ENCODE results near the gene OXER1.

DNA sequence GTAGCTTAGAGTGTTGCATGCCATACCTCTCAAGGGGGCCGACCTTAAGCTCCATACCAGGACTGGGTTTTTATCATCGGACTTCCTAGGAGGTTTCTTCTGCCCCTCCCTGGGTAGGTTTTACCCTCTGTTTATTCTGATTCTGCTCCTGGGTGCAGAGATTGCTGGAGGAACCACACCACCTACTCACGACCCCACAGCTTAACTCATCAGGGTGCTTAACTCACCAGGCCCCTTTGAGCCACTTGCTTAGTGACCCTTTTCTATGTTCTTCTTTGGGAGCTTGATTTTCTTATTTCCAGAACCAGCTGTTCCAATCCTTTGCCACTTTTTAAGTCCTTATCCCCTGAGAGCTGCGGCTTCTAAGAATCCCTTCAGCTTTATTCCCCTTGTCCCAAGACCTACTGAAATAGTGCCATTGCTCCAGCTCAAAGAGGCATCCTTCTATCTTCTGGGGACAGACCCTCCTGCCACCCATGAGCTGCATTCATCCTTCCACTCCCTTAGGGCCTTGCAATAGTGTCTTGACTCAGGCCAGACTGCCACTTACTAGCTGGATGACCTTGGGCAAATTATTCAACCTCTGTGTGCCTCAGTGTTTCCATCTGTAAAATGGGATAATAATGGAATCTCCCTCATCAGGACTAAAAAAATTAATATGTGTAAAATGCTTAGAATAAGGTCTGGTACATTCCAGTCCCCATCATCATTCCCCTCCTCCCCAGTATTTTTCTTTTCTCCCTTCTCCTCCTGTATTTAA is 5.8 kb downstream of the OXER1 start:
- TF ChIP-seq, protein P1, sequence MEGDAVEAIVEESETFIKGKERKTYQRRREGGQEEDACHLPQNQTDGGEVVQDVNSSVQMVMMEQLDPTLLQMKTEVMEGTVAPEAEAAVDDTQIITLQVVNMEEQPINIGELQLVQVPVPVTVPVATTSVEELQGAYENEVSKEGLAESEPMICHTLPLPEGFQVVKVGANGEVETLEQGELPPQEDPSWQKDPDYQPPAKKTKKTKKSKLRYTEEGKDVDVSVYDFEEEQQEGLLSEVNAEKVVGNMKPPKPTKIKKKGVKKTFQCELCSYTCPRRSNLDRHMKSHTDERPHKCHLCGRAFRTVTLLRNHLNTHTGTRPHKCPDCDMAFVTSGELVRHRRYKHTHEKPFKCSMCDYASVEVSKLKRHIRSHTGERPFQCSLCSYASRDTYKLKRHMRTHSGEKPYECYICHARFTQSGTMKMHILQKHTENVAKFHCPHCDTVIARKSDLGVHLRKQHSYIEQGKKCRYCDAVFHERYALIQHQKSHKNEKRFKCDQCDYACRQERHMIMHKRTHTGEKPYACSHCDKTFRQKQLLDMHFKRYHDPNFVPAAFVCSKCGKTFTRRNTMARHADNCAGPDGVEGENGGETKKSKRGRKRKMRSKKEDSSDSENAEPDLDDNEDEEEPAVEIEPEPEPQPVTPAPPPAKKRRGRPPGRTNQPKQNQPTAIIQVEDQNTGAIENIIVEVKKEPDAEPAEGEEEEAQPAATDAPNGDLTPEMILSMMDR (IDR thresholded peaks at IDR 0.05), result no peak
- no peak for TF ChIP-seq POLR2A (IDR thresholded peaks at IDR 0.05)

Data from lower leg skin (tissue), 3 donors.